Measurements from ENCODE around the gene TBX6.

GRCh38 chr16:30064729-30065101 lies 27.0 kb downstream of the TBX6 start:
- TF ChIP-seq CTCF (IDR thresholded peaks at IDR 0.05 in 4 of 5, conservative IDR thresholded peaks at IDR 0.05 in 1 of 5) (no peak), POLR2A (IDR thresholded peaks at IDR 0.05) (no peak)
